GM12878 (cell line): ENCODE results near the gene ATXN1. TPM values are rescaled to one million over a fixed set of nuclear protein-coding genes. Genes with fewer than 3 reads are reported as not detected.

Experiments
- ATAC-seq: fragments of 200-7000 bp; cut with Tn5 transposase; 3 replicates; pipeline ENCODE4 v1.9.1; 2020; ENCODE audit warnings: mild to moderate bottlenecking, moderate library complexity
- BruUV-seq: library from RNA; stranded (reverse); fragments of 400-500 nt; replicated peaks from 2 replicates; lab custom pipeline; 2021; lab: Mats Ljungman, UMichigan
- CTCF ChIA-PET: fragments of 300-600 bp; sonication (Branson Sonifier 250); formaldehyde crosslinking; extraction: SDS; loops from one replicate; lab custom pipeline; 2021; ENCODE audit warnings: inconsistent platforms; lab: Yijun Ruan, JAX
- POLR2A ChIA-PET: fragments of 350-600 bp; formaldehyde crosslinking; extraction: SDS; loops from one replicate; lab custom pipeline; 2021; ENCODE audit warnings: inconsistent platforms; lab: Charles Lee
- RAD21 ChIA-PET: fragments of 300-600 bp; sonication (Branson Sonifier 250); formaldehyde crosslinking; loops from one replicate; lab custom pipeline; 2023; ENCODE audit warnings: antibody characterized with exemption; ENCODE audit not compliant: unreplicated experiment; lab: Charles Lee
- SMC1A ChIA-PET: fragments of 300-600 bp; sonication (Branson Sonifier 250); formaldehyde crosslinking; loops from one replicate; lab custom pipeline; 2023; ENCODE audit not compliant: unreplicated experiment, uncharacterized antibody; lab: Charles Lee
- DNase-seq: peaks from one replicate; pipeline ENCODE4 v3.0.0-alpha.2; 2011; ENCODE audit warnings: low read depth, low spot score
- FAIRE-seq: peaks from 3 replicates; lab custom pipeline; 2011; peaks lifted over from hg19 to GRCh38; lab: Jason Lieb, UNC
- H2AFZ ChIP-seq: 2 replicates; pipeline ENCODE4 v1.6.0; 2011; ENCODE audit warnings: low read depth, low read length, control low read depth; ENCODE audit not compliant: control insufficient read depth
- H3K27ac ChIP-seq: 2 replicates; pipeline ENCODE4 v1.5.1; 2011; ENCODE audit warnings: control low read depth; ENCODE audit not compliant: control insufficient read depth, insufficient read depth
- H3K27me3 ChIP-seq, 2 experiments: replicated peaks in 1 of 2; 2 replicates each; pipeline versions ENCODE4 v1.6.0 to v1.6.1; 2011; ENCODE audit warnings: low read length in 1 of 2; ENCODE audit not compliant: control insufficient read depth in 2 of 2, insufficient read depth in 2 of 2
- H3K36me3 ChIP-seq, 2 experiments: 2 replicates each; pipeline ENCODE4 v1.5.1; 2011; ENCODE audit warnings: low read length in 1 of 2; ENCODE audit not compliant: control insufficient read depth in 2 of 2, insufficient read depth in 2 of 2
- H3K4me1 ChIP-seq: 2 replicates; pipeline ENCODE4 v1.6.1; 2011; ENCODE audit warnings: mild to moderate bottlenecking, low read length, moderate library complexity, mixed read lengths; ENCODE audit not compliant: control insufficient read depth, insufficient read depth
- H3K4me2 ChIP-seq: 2 replicates; pipeline ENCODE4 v1.6.0; 2011; ENCODE audit warnings: control low read depth; ENCODE audit not compliant: control insufficient read depth, insufficient read depth
- H3K4me3 ChIP-seq: fragments of 200-600 bp; sonication (generic); 2 replicates; pipeline ENCODE4 v1.5.1; 2016
- H3K79me2 ChIP-seq: 2 replicates; pipeline ENCODE4 v1.6.0; 2011; ENCODE audit warnings: low read length; ENCODE audit not compliant: control insufficient read depth, insufficient read depth
- H3K9ac ChIP-seq: 2 replicates; pipeline ENCODE4 v1.8.0; 2011; ENCODE audit warnings: low read length, control low read depth, mixed read lengths; ENCODE audit not compliant: control insufficient read depth, insufficient read depth
- H3K9me3 ChIP-seq: replicated peaks from 3 replicates; pipeline ENCODE4 v1.5.1; 2011; ENCODE audit warnings: mild to moderate bottlenecking, low read length; ENCODE audit not compliant: control insufficient read depth, insufficient read depth
- H4K20me1 ChIP-seq: 2 replicates; pipeline ENCODE4 v1.6.0; 2011; ENCODE audit not compliant: control insufficient read depth, insufficient read depth
- CBX3 ChIP-seq: fragments of 200-600 bp; sonication (generic); IDR thresholded peaks from 2 replicates; pipeline ENCODE4 v1.6.1; 2016; ENCODE audit warnings: low read depth, borderline replicate concordance
- CHD2 ChIP-seq: IDR thresholded peaks from 2 replicates; pipeline ENCODE4 v1.6.1; 2011; ENCODE audit warnings: low read depth, low read length, improper control_type of control experiment, borderline replicate concordance
- E2F4 ChIP-seq: IDR thresholded peaks from 2 replicates; pipeline ENCODE4 v1.6.1; 2012; ENCODE audit warnings: low read depth, low read length, improper control_type of control experiment
- HDAC2 ChIP-seq: fragments of 200-600 bp; sonication (generic); IDR thresholded peaks from 2 replicates; pipeline ENCODE4 v1.6.1; 2017
- KAT2A ChIP-seq: conservative IDR thresholded peaks from 2 replicates; pipeline ENCODE4 v1.6.1; 2011; ENCODE audit warnings: low read depth, low read length; ENCODE audit not compliant: control insufficient read depth
- LARP7 ChIP-seq: fragments of 450-650 bp; IDR thresholded peaks from 2 replicates; pipeline ENCODE4 v1.6.1; 2017; ENCODE audit warnings: mild to moderate bottlenecking
- NFIC ChIP-seq: IDR thresholded peaks from 2 replicates; pipeline ENCODE4 v1.6.1; 2012; ENCODE audit warnings: low read depth, mild to moderate bottlenecking, inconsistent platforms, low read length, moderate library complexity
- PML ChIP-seq: IDR thresholded peaks from 2 replicates; pipeline ENCODE4 v1.6.1; 2012; ENCODE audit warnings: low read length, inconsistent platforms
- PRDM15 ChIP-seq: fragments of 450-650 bp; formaldehyde crosslinking; IDR thresholded peaks from 2 replicates; pipeline ENCODE4 v1.4.0; 2020; ENCODE audit warnings: mild to moderate bottlenecking, moderate library complexity
- YY1 ChIP-seq: IDR thresholded peaks from 2 replicates; pipeline ENCODE4 v1.6.1; 2011; ENCODE audit warnings: low read depth, mild to moderate bottlenecking, low read length
- ZBED1 ChIP-seq: IDR thresholded peaks from 2 replicates; pipeline ENCODE4 v1.6.1; 2016; ENCODE audit warnings: borderline replicate concordance
- ZBTB11 ChIP-seq: fragments of 450-650 bp; formaldehyde crosslinking; IDR thresholded peaks from 2 replicates; pipeline ENCODE4 v1.5.0; 2022; ENCODE audit warnings: mild to moderate bottlenecking, missing genetic modification characterization
- ZBTB33 ChIP-seq: fragments of 450-650 bp; IDR thresholded peaks from 2 replicates; pipeline ENCODE4 v1.6.1; 2017; ENCODE audit warnings: mild to moderate bottlenecking
- WGBS: methylation state at CpG from one replicate; pipeline ENCODE4 v1.1.6; 2016; ENCODE audit warnings: low lambda C conversion rate; ENCODE audit not compliant: insufficient replicate concordance, insufficient coverage; ENCODE audit errors: missing lambda C conversion rate; 5-methylcytosine and 5-hydroxymethylcytosine counted together
- in situ Hi-C: fragments of 300-500 bp; cut with MboI; formaldehyde crosslinking; loops from 9 replicates; pipeline ENCODE4 v1.14.3; 2018; ENCODE audit warnings: mixed read lengths
- intact Hi-C: fragments of 100-400 bp; cut with micrococcal nuclease; formaldehyde crosslinking; loops from one replicate; pipeline ENCODE4 v1.14.2; 2022; ENCODE audit not compliant: unreplicated experiment
- polyA plus RNA-seq, 11 experiments: library from polyadenylated mRNA; depleted of rRNA in 4 of 11; unstranded in 6 of 11; stranded (reverse) in 5 of 11; fragments of >200 nt; fragmentation: Nextera tagmentation in 4 of 11; fragmentation: Illumina TruSeq in 1 of 11; extraction: Ambion mirVana in 4 of 11; extraction: Trizol in 1 of 11; gene quantifications; 1 replicate in 1 of 11; 2 replicates in 10 of 11; pipeline versions ENCODE4 v1.2.1 to v1.2.3, GENCODE V29; 2011 to 2016; ENCODE audit warnings: inconsistent platforms in 2 of 11, missing spikeins in 2 of 11, low read depth in 1 of 11
- total RNA-seq, 4 experiments: library from RNA; depleted of rRNA in 3 of 4; stranded (reverse); fragments of >200 nt in 3 of 4; fragmentation: Illumina TruSeq in 1 of 4; extraction: Trizol in 1 of 4; gene quantifications; 2 replicates each; pipeline versions ENCODE4 v1.2.1 to v1.2.3, GENCODE V29; 2013 to 2021

ATXN1 gene
- total and polyA plus RNA-seq, 10 of the 15 experiments (the other 5 are each of a cell fraction or from before 2014, with no cell fraction given), result 12.2 to 51.2 (median 20.5) TPM

GRCh38 chr6:16389642-16390041, 371.6 kb downstream of the ATXN1 start:
- BruUV-seq, result no TSS peak
- Histone ChIP-seq H3K79me2 (no peaks in the 10 kb centered on the region), H3K4me2 (no peak overlapping the region), H3K36me3 (peaks cover 7% of the 10 kb centered on the region in 2 experiments; a peak in 3 of 4 replicates), H3K4me1 (no peaks in the 10 kb centered on the region), H2AFZ (no peak overlapping the region), H3K27ac (no peak overlapping the region), H4K20me1 (no peaks in the 10 kb centered on the region), H3K4me3 (no peak overlapping the region), H3K27me3 (no peaks in the 10 kb centered on the region), H3K9ac (no peak overlapping the region), H3K9me3 (no peaks in the 10 kb centered on the region; the same call in 2 of the 3 replicates)
- 73% methylated on average over 2 of the region's 2 CpGs for WGBS
- no peak for FAIRE-seq
- ChIA-PET RAD21 (interaction anchor here (1.3 kb wide), 1 partner anchor 12 kb away, joined by 3 read pairs; no protein-coding TSS in a partner anchor), CTCF (interaction anchor here (0.7 kb wide), 1 partner anchor 81 kb away, joined by 3 read pairs; no protein-coding TSS in a partner anchor), POLR2A (no interaction called here), SMC1A (interaction anchor here (1.0 to 1.8 kb wide), 4 partner anchors 8 to 50 kb away, joined by 3 to 5 read pairs (median 4); no protein-coding TSS in a partner anchor)
- ATAC-seq, result no peak
- in situ Hi-C loops, result no loop called here
- intact Hi-C loops, result no loop called here
- no peak for DNase-seq
- TF ChIP-seq CBX3 (no peak), ZBED1 (no peak), YY1 (no peak), E2F4 (no peak), PML (no peak), HDAC2 (no peak), LARP7 (no peak), NFIC (no peak), ZBTB11 (CRISPR knock-in tag) (no peak), ZBTB33 (no peak), CHD2 (no peak), KAT2A (no peak), PRDM15 (CRISPR knock-in tag) (no peak)
